A549 (cell line): ENCODE data around the gene UNC5B. TPM values are rescaled to one million over a fixed set of nuclear protein-coding genes. Genes with fewer than 3 reads are reported as not detected.
"Not testable (repeated sequence)": the region's sequence is repeated elsewhere in the genome, so short reads cannot be mapped to it uniquely, and the experiment has no call there.

Experiments used
- ATAC-seq, 2 experiments: fragments of 200-7000 bp in 1 of 2; fragments of >200 bp in 1 of 2; cut with Nextera tagmentation in 1 of 2; cut with Tn5 transposase in 1 of 2; 3 replicates each; pipeline versions ENCODE4 v1.8.0 to v1.9.1; 2018 to 2020; ENCODE audit warnings: mild to moderate bottlenecking in 1 of 2, moderate library complexity in 1 of 2
- CTCF ChIA-PET: fragments of 300-600 bp; sonication (Branson Sonifier 250); formaldehyde crosslinking; extraction: SDS; loops from one replicate; lab custom pipeline; 2021; ENCODE audit warnings: antibody characterized with exemption, inconsistent platforms; lab: Yijun Ruan, JAX
- POLR2A ChIA-PET: fragments of 350-600 bp; formaldehyde crosslinking; extraction: SDS; loops from one replicate; lab custom pipeline; 2021; ENCODE audit warnings: antibody characterized with exemption, inconsistent platforms; lab: Yijun Ruan, JAX
- DNase-seq, 2 experiments: peaks; one replicate each; pipeline versions ENCODE4 v3.0.0 to v3.0.0-alpha.2; 2011 to 2016; ENCODE audit warnings: low read depth in 1 of 2, low spot score in 1 of 2
- FAIRE-seq: peaks from 2 replicates; lab custom pipeline; 2011; peaks lifted over from hg19 to GRCh38; lab: Jason Lieb, UNC
- H3K27ac ChIP-seq, 2 experiments: fragments of >200 bp; sonication (Bioruptor Twin); formaldehyde crosslinking; 3 replicates each; pipeline ENCODE4 v1.5.1; 2016 to 2017
- H3K4me1 ChIP-seq: fragments of >200 bp; sonication (Bioruptor Twin); formaldehyde crosslinking; 3 replicates; pipeline ENCODE4 v1.6.1; 2016
- H3K4me2 ChIP-seq: fragments of >200 bp; sonication (Bioruptor Twin); formaldehyde crosslinking; 3 replicates; pipeline ENCODE4 v1.6.1; 2016
- H3K4me3 ChIP-seq: fragments of >200 bp; sonication (Bioruptor Twin); formaldehyde crosslinking; 3 replicates; pipeline ENCODE4 v1.5.1; 2016
- H3K9me3 ChIP-seq: fragments of >200 bp; sonication (Bioruptor Twin); formaldehyde crosslinking; 3 replicates; pipeline ENCODE4 v1.6.1; 2016
- ATOH8 ChIP-seq: fragments of 250-450 bp; sonication (Bioruptor Pico); IDR thresholded peaks from 2 replicates; pipeline ENCODE4 v1.5.0; 2020; ENCODE audit warnings: low read depth, mild to moderate bottlenecking, moderate library complexity
- BCL3 ChIP-seq: fragments of >200 bp; sonication (Bioruptor Twin); formaldehyde crosslinking; IDR thresholded peaks from 3 replicates; pipeline ENCODE4 v1.6.1; 2016
- BHLHE40 ChIP-seq: IDR thresholded peaks from 2 replicates; pipeline ENCODE4 v1.6.1; 2012; ENCODE audit warnings: low read depth, low read length, inconsistent platforms
- CBX8 ChIP-seq: fragments of 200-600 bp; sonication (generic); IDR thresholded peaks from 2 replicates; pipeline ENCODE4 v1.6.1; 2016
- CEBPB ChIP-seq, 2 experiments: fragments of >200 bp in 1 of 2; sonication (Bioruptor Twin) in 1 of 2; formaldehyde crosslinking in 1 of 2; IDR thresholded peaks; 2 replicates each; pipeline ENCODE4 v1.6.1; 2012 to 2016
- CHD4 ChIP-seq: fragments of 200-600 bp; sonication (generic); IDR thresholded peaks from 2 replicates; pipeline ENCODE4 v1.6.1; 2016; ENCODE audit warnings: antibody characterized with exemption, mild to moderate bottlenecking, borderline replicate concordance
- CTCF ChIP-seq: fragments of >200 bp; sonication (Bioruptor Twin); formaldehyde crosslinking; IDR thresholded peaks from 3 replicates; pipeline ENCODE4 v1.5.1; 2016
- EHF ChIP-seq: fragments of 250-450 bp; sonication (Bioruptor Pico); IDR thresholded peaks from 2 replicates; pipeline ENCODE4 v1.5.0; 2020; ENCODE audit warnings: mild to moderate bottlenecking
- FOSB ChIP-seq: fragments of 250-450 bp; sonication (Bioruptor Pico); IDR thresholded peaks from 2 replicates; pipeline ENCODE4 v1.5.0; 2020; ENCODE audit warnings: mild to moderate bottlenecking, moderate library complexity
- HES2 ChIP-seq: fragments of >200 bp; sonication (Bioruptor Twin); formaldehyde crosslinking; IDR thresholded peaks from 2 replicates; pipeline ENCODE4 v1.6.1; 2016
- HEYL ChIP-seq: fragments of 250-450 bp; sonication (Bioruptor Pico); IDR thresholded peaks from 2 replicates; pipeline ENCODE4 v1.8.0; 2021; ENCODE audit warnings: mild to moderate bottlenecking, moderate library complexity
- KDM5A ChIP-seq: fragments of 200-600 bp; sonication (generic); IDR thresholded peaks from 2 replicates; pipeline ENCODE4 v1.6.1; 2016; ENCODE audit warnings: antibody characterized with exemption, mild to moderate bottlenecking
- MAFK ChIP-seq: fragments of 450-650 bp; IDR thresholded peaks from 2 replicates; pipeline ENCODE4 v1.6.1; 2014; ENCODE audit not compliant: partially characterized antibody
- NR3C1 ChIP-seq: fragments of >200 bp; sonication (Bioruptor Twin); formaldehyde crosslinking; IDR thresholded peaks from 3 replicates; pipeline ENCODE4 v1.6.1; 2017
- POLR2A ChIP-seq: IDR thresholded peaks from 2 replicates; pipeline ENCODE4 v1.6.1; 2012; ENCODE audit warnings: mild to moderate bottlenecking, low read length
- RARB ChIP-seq: fragments of 250-450 bp; sonication (Bioruptor Pico); IDR thresholded peaks from 2 replicates; pipeline ENCODE4 v1.8.0; 2021; ENCODE audit warnings: mild to moderate bottlenecking, moderate library complexity
- RNF2 ChIP-seq: fragments of 200-600 bp; sonication (generic); IDR thresholded peaks from 2 replicates; pipeline ENCODE4 v1.6.1; 2016; ENCODE audit warnings: low read depth, mild to moderate bottlenecking, antibody characterized with exemption, moderate library complexity, borderline replicate concordance
- TP53 ChIP-seq: fragments of 250-450 bp; sonication (Bioruptor Pico); IDR thresholded peaks from 2 replicates; pipeline ENCODE4 v1.5.0; 2021; ENCODE audit warnings: mild to moderate bottlenecking, moderate library complexity
- ZC3H11A ChIP-seq: fragments of 450-650 bp; IDR thresholded peaks from 2 replicates; pipeline ENCODE4 v1.6.1; 2014; ENCODE audit warnings: antibody characterized with exemption, mild to moderate bottlenecking
- ZNF302 ChIP-seq: fragments of 250-450 bp; sonication (Bioruptor Pico); IDR thresholded peaks from 2 replicates; pipeline ENCODE4 v1.9.0; 2021; ENCODE audit warnings: inconsistent platforms, mild to moderate bottlenecking, moderate library complexity
- ZSCAN20 ChIP-seq: fragments of 250-450 bp; sonication (Bioruptor Pico); IDR thresholded peaks from 2 replicates; pipeline ENCODE4 v1.8.0; 2022; ENCODE audit warnings: mild to moderate bottlenecking, moderate library complexity
- WGBS: methylation state at CpG from one replicate; pipeline ENCODE4 v1.1.6; 2017; ENCODE audit errors: missing lambda C conversion rate; 5-methylcytosine and 5-hydroxymethylcytosine counted together
- polyA plus RNA-seq, 4 experiments: library from polyadenylated mRNA; depleted of rRNA in 3 of 4; stranded (reverse); fragments of >200 nt; fragmentation: RNase III in 1 of 4; extraction: RNeasy Plus Mini Kit Qiagen cat#74134 plus additional on column Dnase treatment in 1 of 4; gene quantifications; 2 replicates in 3 of 4; 3 replicates in 1 of 4; pipeline ENCODE4 v1.2.3, GENCODE V29; 2011 to 2017
- TF ChIP-seq, protein P1 (sequence below): fragments of 200-600 bp; sonication (generic); IDR thresholded peaks from 2 replicates; pipeline ENCODE4 v1.6.1; 2016; ENCODE audit warnings: antibody characterized with exemption, mild to moderate bottlenecking, moderate library complexity
- TF ChIP-seq, protein P2 (sequence below): fragments of 450-650 bp; IDR thresholded peaks from 2 replicates; pipeline ENCODE4 v1.6.1; 2014; ENCODE audit warnings: antibody characterized with exemption
- TF ChIP-seq, protein P3 (sequence below): fragments of 250-450 bp; sonication (Bioruptor Pico); IDR thresholded peaks from 2 replicates; pipeline ENCODE4 v1.5.0; 2021; ENCODE audit warnings: mild to moderate bottlenecking, moderate library complexity, borderline replicate concordance

Gene UNC5B
- polyA plus RNA-seq, 2 of the 4 experiments (the other 2 are of a cell fraction): 0.14 to 1.0 TPM

DNA sequence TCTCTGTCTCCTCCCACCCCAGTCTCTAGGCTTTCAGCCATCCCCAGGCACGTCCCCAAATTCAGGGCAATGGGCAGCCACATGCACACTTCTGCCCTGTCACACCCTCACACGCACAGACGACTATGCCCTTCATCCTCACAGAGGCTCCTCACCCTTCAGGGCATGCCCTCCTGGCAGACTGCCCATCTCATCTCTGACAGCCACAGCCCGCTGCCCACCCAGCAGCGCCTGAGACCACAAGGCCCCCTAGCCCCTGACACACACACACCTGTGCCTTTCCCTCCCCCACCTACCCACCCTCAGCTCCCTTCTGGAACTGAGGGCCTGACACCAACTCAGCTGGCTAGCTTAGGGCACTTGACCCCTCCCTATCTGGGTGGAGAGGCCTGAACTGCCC, 83.7 kb downstream of the UNC5B start:
- H3K9me3 ChIP-seq: no peaks in the 10 kb centered on the region
- H3K4me1 ChIP-seq: no peaks in the 10 kb centered on the region
- no peak for ATAC-seq
- H3K4me2 ChIP-seq: no peak overlapping the region
- TF ChIP-seq KDM5A (no peak), EHF (no peak), TP53 (CRISPR knock-in tag) (no peak), ZSCAN20 (CRISPR knock-in tag) (no peak), NR3C1 (no peak), HEYL (CRISPR knock-in tag) (no peak), HES2 (no peak), RNF2 (no peak), CBX8 (no peak), BCL3 (no peak), CEBPB (IDR thresholded peaks at IDR 0.05) (no peak), ZNF302 (CRISPR knock-in tag) (no peak), ZC3H11A (no peak), BHLHE40 (no peak), ATOH8 (CRISPR knock-in tag) (no peak), RARB (CRISPR knock-in tag) (no peak), CHD4 (no peak)
- TF ChIP-seq, protein P1, sequence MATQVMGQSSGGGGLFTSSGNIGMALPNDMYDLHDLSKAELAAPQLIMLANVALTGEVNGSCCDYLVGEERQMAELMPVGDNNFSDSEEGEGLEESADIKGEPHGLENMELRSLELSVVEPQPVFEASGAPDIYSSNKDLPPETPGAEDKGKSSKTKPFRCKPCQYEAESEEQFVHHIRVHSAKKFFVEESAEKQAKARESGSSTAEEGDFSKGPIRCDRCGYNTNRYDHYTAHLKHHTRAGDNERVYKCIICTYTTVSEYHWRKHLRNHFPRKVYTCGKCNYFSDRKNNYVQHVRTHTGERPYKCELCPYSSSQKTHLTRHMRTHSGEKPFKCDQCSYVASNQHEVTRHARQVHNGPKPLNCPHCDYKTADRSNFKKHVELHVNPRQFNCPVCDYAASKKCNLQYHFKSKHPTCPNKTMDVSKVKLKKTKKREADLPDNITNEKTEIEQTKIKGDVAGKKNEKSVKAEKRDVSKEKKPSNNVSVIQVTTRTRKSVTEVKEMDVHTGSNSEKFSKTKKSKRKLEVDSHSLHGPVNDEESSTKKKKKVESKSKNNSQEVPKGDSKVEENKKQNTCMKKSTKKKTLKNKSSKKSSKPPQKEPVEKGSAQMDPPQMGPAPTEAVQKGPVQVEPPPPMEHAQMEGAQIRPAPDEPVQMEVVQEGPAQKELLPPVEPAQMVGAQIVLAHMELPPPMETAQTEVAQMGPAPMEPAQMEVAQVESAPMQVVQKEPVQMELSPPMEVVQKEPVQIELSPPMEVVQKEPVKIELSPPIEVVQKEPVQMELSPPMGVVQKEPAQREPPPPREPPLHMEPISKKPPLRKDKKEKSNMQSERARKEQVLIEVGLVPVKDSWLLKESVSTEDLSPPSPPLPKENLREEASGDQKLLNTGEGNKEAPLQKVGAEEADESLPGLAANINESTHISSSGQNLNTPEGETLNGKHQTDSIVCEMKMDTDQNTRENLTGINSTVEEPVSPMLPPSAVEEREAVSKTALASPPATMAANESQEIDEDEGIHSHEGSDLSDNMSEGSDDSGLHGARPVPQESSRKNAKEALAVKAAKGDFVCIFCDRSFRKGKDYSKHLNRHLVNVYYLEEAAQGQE: no peak
- H3K4me3 ChIP-seq: no peak overlapping the region
- POLR2A ChIA-PET: no interaction called here
- CTCF ChIA-PET: interaction anchor here (1.0 to 3.3 kb wide), 5 partner anchors 11 to 371 kb away, joined by 3 to 16 read pairs (median 7); no protein-coding TSS in a partner anchor
- no peak for FAIRE-seq
- H3K27ac ChIP-seq: no peak overlapping the region
- 38% methylated on average over 5 of the region's 5 CpGs for WGBS
- no peak for DNase-seq

- FAIRE-seq, H3K4me1 ChIP-seq, ATAC-seq, H3K4me2 ChIP-seq, DNase-seq, H3K9me3 ChIP-seq, H3K27ac ChIP-seq, H3K4me3 ChIP-seq, POLR2A ChIA-PET: not testable (repeated sequence)
- CTCF ChIA-PET: interaction anchor here (1.0 to 3.3 kb wide), 4 partner anchors 12 to 371 kb away, joined by 3 to 16 read pairs (median 5); no protein-coding TSS in a partner anchor
- 73% methylated on average over 11 of the region's 13 CpGs for WGBS
Observed at GRCh38 chr10:71296811-71297210, 84.4 kb downstream of the UNC5B start.

DNA sequence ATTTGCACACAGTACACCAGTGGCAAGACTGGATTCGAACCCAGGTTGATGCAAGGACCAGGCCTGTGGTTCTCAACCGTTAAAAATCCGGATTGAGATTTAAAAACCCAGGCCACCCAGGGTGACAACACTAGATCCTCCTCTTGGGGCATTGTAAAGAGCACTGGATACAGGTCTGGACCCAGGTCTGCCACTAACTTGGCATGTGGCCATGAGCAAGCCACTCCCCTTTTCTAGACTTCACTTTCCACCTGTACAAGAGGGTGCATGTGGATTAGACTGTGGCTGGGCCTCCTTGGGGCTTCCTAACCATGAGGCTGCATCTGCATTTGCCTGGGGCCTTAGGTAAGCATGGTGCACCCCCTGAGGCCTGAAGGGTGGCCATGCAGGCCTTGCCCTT, 85.0 kb downstream of the UNC5B start:
- ATAC-seq (no peak), FAIRE-seq (no peak)
- POLR2A ChIA-PET: no interaction called here
- TF ChIP-seq KDM5A (no peak), CEBPB (IDR thresholded peaks at IDR 0.05) (no peak), RARB (CRISPR knock-in tag) (no peak), MAFK (no peak), ZNF302 (CRISPR knock-in tag) (no peak), FOSB (CRISPR knock-in tag) (no peak), CTCF (no peak), POLR2A (no peak)
- TF ChIP-seq, protein P2, sequence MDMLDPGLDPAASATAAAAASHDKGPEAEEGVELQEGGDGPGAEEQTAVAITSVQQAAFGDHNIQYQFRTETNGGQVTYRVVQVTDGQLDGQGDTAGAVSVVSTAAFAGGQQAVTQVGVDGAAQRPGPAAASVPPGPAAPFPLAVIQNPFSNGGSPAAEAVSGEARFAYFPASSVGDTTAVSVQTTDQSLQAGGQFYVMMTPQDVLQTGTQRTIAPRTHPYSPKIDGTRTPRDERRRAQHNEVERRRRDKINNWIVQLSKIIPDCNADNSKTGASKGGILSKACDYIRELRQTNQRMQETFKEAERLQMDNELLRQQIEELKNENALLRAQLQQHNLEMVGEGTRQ: no peak
- TF ChIP-seq, protein P3, sequence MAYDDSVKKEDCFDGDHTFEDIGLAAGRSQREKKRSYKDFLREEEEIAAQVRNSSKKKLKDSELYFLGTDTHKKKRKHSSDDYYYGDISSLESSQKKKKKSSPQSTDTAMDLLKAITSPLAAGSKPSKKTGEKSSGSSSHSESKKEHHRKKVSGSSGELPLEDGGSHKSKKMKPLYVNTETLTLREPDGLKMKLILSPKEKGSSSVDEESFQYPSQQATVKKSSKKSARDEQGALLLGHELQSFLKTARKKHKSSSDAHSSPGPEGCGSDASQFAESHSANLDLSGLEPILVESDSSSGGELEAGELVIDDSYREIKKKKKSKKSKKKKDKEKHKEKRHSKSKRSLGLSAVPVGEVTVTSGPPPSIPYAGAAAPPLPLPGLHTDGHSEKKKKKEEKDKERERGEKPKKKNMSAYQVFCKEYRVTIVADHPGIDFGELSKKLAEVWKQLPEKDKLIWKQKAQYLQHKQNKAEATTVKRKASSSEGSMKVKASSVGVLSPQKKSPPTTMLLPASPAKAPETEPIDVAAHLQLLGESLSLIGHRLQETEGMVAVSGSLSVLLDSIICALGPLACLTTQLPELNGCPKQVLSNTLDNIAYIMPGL (CRISPR knock-in tag): no peak

More for the DNA sequence above, 85.0 kb downstream of the UNC5B start:
- H3K4me1 ChIP-seq: no peaks in the 10 kb centered on the region
- no peaks in the 10 kb centered on the region for H3K9me3 ChIP-seq
- H3K4me2 ChIP-seq: no peak overlapping the region
- no peak overlapping the region for H3K4me3 ChIP-seq
- H3K27ac ChIP-seq: no peak overlapping the region
- 59% methylated on average over 3 of the region's 3 CpGs for WGBS
- no peak for DNase-seq
- CTCF ChIA-PET: interaction anchor here (1.0 to 44.0 kb wide), 3 partner anchors 12 to 186 kb away, joined by 3 to 977 read pairs (median 16); partner anchors contain the start of gene CDH23
